GM19328 (cell line): ENCODE data around the gene DOCK4.

Experiments used
- ATAC-seq: cut with Tn5 transposase; IDR thresholded peaks from one replicate; pipeline ENCODE4 v1.9.1; 2021; ENCODE audit warnings: mild to moderate bottlenecking, moderate library complexity; ENCODE audit not compliant: unreplicated experiment

The DOCK4 gene

DNA sequence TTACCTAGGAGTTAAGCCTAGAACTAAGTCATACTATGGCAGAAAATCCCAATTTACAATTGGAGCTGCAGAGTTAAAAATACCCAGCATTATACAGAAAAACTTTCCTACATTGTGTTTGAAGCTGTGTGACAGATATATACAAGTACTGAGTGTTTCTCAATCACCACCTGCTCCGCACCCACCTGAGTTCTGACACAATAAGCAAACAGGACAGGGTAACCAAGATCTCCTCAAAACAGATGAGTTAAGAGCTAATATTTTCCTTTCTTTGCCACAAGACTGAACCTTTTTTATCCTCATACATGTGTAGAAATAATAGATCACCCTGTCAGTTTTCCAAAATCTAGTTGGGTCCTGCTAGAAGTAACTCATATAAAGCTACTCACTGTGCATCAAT is 186.3 kb downstream of the DOCK4 start:
- no peak for ATAC-seq

DNA sequence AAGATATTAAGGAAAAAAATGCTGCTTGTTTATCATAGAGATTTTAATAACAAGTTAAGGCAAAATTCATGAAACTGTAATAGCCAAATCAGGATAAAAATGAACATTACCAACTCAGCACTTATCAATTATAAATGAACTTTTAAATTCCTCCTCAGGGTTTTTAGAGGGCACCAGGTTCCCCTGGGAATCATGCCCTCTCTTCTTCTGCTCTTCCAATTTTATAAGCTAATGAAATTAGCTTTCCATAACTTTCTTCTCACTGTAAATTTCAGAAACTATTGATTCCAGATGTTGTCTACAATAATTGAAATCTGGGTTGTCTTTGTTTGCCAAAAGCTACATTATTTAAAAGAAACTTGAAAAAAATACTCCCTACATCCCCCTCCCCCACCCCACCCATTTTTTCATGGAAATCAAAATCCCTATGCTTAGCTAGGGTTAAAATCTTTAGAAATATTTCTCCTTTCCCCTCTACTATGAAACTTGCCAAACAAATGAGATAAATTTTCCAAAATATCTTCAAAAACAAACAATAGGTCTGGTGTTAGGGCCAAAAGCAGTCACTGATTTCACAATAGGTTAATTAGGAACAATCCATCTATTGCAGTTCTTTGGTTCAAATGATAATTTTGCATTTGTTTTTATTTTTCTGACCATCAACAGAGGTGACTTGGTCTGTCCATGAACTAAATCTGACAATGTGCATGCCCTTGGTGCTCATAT is 187.7 kb downstream of the DOCK4 start:
- no peak for ATAC-seq

DNA sequence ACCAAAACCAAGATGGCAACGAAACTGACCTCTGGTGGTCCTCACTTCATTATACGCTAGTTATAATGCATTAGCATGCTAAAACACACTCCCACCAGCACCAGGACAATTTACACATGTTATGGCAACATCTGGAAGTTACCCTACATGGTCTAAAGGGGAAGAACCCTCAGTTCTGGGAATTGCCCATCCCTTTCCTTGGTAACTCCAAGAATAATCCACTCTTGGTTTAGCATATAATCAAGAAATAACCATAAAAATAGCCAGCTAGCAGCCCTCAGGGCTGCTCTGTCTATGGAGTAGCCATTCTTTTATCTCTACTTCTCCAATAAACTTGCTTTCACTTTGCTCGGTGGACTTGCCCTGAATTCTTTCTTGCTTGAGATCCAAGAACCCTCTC is 191.1 kb downstream of the DOCK4 start:
- ATAC-seq: no peak

- ATAC-seq: no peak
Observed at GRCh38 chr7:112014347-112014746, 191.9 kb downstream of the DOCK4 start.

- ATAC-seq: no peak
Observed at GRCh38 chr7:112013274-112013673, 192.9 kb downstream of the DOCK4 start.

GRCh38 chr7:112012242-112012641 is 194.0 kb downstream of the DOCK4 start:
- ATAC-seq: no peak

DNA sequence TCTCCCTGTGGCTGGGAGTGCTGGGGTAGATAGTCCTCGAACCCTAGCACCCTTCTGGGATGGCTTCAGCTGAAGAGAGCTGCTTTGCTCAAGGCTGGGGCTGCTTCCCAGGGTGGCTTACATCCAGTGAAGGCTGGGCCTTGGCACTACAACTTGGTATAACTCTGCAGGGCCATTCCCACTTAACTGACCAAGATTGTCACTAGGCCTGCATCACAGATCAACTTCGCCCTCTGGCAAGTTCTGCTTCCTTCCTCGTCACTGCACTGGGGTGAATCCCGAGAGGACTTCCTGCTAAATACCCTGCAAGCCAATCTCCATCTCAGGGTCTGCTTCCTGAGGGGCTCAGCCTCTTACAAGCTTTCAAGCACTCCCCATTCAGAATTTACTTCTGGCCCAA is 195.2 kb downstream of the DOCK4 start:
- ATAC-seq: no peak

DNA sequence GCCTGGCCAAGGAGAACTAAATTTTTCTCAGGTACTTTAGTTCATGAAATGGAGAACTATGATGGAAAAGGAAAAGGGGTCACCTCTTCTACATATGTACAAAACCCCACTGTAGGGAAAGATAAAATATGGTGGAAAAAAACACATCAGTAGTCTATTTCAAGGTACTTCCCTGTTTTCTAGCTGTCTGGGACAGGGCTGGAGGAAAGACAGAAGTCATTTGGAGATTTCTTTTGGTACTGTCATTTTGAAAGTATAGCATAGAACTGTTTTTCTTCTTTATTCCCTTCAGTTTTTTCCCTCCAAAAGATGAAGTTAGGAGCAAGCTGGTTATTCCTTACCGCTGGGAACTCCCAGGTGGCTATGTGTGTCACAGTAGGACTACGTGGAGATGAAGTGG is 196.1 kb downstream of the DOCK4 start:
- no peak for ATAC-seq

DNA sequence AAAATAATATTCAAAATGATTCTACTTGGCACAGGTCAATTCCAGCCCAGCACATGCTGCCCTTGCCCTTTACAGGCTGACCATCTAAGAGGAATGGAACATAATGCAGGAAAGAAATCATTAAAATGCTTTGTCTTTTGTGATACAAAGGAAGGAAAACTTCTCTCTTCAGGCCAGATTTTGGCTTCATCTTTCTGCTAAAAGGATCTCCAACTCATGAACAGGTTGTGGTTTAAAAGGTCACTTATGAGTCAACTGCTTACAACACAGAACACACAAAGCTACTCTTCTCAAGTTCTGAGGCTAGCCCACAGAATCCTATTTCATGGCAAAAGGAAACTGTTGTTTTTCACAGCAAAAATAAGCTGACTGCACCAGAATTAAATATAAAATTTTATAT is 197.1 kb downstream of the DOCK4 start:
- ATAC-seq: no peak

DNA sequence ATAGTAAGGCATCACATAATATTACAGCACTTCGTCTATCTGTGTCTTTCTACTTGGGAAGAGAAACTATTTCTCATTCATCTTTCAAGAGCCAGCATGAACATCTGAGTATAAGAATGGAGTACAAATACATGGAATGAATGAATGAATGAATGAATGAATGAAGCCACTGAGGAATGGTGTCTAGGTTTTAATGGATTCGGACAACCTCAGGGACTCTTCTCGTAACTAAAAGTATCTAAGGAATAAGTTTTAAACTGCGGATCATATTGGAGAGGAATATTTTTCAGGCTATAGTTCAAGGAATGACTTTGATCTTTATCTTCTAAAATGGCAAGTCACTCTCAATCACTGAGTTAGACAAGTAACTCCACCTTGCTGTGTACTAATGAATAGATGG is 199.0 kb downstream of the DOCK4 start:
- ATAC-seq: no peak

DNA sequence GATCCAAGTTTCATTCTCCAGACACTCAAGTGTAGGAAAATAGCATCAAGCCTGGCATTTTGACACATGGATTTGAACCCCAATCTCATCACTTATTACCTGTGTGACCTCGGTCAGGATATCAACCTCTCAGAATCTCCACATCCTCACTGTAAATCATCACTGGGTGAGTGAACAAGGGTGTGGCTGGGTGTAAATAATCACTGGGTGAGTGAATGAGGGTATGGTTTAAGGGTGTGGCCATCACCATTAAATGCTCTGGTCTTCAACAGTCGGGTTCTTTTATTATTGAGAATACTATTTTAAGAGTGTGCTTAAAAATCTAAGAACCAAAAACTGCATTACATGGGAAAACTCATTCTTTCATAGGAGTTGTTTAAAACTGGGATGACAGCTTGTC is 200.1 kb downstream of the DOCK4 start:
- ATAC-seq: no peak

- ATAC-seq: no peak
Observed at GRCh38 chr7:112005205-112005775, 200.9 kb downstream of the DOCK4 start.

DNA sequence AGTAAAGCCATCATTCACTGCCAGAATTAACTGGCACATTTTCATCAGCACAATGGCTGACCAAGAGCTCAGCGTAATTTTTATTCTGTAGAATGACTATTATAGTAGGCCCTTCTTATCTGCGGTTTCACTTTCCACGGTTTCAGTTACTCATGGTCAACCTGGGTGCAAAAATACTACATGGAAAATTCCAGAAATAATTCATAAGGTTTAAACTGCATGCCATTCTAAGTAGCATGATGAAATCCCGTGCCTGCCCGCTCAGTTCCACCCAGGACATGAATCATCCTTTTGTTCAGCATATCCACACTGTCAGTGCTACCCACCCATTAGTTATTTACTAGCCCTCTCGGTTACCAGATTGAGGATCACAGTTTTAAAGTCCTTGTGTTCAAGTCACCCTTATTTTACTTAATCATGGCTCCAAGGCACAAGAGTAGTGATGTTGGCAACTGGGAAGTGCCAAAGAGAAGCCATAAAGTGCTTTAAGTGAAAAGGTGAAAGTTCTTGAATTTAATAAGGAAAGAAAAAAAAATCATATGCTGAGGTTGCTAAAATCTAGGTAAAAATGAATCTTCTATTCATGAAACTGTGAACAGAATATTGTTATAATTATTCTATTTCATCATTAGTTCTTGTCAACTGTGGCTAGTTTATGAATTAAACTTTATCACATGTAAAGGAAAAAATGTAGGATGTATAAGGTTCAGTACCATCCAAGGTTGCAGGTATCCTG is 204.9 kb downstream of the DOCK4 start:
- ATAC-seq: no peak

DNA sequence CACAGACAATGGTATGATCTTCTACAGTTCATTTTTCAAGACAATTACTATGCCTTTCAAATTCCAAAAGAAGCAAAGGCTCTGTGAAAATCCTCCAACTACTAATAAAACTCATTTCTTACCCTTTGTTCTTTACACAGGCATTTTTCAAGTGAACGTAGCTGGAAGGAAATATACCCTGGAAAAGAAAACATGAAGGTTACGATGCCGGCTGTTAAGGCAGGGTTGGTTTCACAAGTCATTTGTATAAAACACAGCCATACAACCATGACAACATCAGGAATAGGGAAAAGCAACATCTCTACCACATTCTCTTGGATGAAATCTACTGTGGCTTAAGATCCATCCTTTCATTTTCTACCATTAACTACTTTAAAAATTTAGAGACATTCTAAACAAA is 207.9 kb downstream of the DOCK4 start:
- ATAC-seq: no peak

GRCh38 chr7:111997546-111997945 is 208.7 kb downstream of the DOCK4 start:
- ATAC-seq: no peak

GRCh38 chr7:111992601-111993000 is 213.6 kb downstream of the DOCK4 start:
- ATAC-seq: no peak

- no peak for ATAC-seq
Observed at GRCh38 chr7:111990643-111991042, 215.6 kb downstream of the DOCK4 start.

DNA sequence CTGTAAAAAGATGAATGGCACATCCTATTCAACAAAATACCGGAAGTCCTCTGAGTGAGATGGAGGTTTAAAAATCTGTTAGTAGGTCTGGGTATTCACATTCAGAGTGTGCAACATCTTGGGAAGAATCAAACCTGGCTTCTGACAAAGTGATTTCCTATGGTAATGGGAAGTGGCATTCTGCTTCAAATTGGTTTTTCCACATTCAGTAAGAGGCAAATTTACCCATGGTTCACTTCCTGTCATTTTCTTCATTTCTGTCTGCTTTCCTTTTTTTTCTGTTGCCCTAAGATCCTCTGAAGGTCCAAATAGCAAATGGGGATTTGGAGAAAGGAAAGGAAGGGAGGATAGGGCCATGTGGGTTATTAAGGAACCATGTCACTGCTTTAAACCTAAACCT is 218.3 kb downstream of the DOCK4 start:
- ATAC-seq: no peak

GRCh38 chr7:111987115-111987826 is 218.9 kb downstream of the DOCK4 start:
- no peak for ATAC-seq

DNA sequence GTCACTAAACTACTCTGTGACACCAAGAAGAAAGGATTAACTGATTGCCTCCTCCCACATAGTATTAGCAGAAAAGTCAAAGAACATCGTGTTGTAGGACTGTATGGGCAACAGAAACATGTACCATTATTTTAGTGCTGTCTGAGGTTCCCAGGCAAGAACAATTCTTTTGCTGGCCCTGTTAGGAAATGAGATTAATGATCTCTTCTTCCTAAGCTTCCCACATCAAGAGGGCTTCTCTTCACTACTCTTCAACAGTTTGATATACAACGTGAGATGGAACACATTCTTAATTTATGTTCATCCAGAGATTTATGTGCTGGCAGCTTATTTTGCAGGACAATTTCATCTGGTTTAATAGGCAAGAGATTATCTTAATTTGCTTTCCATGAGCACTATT is 219.6 kb downstream of the DOCK4 start:
- no peak for ATAC-seq

DNA sequence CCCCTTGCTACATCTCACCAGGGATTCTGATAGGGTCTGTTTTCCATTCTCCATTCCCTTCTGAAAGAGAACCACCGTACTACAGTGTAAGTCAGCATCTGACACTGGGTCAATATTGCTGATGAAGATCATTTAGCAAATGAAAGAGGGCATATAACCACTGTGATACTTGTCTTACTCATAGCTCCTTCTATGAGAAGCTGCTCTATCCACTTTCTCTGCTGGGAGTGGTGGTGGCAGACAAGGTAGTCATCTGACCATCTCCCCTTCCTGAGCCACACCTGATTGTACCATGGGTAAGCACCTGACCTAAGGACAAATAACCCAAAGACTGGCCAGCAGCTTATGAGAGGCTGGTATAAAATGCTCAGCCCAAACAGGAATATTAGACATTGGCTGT is 220.4 kb downstream of the DOCK4 start:
- no peak for ATAC-seq

DNA sequence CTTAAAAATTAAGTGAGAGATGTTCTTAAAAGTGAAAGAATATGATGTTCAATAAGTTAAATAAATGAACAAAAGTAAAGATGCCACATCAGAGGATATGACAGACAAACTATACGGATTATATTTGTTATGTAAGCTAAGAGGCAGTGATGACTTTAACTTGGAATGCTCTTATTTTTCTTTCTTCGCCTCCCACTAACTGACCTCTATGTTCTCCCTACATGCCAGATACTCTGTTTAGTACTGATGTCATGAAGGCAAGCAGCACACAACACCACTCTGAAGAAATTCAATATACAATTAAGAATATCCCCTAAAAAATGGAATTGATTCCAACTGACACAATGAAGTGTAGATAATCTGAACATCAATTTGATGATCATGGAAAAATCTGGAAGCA is 223.4 kb downstream of the DOCK4 start:
- ATAC-seq: no peak
